Measurements from ENCODE around the gene ANGPTL3.
A peak's percentile ranks its signal among the peaks of the same experiment; 100 is the strongest.
"Not testable (repeated sequence)": the region's sequence is repeated elsewhere in the genome, so short reads cannot be mapped to it uniquely, and the experiment has no call there.

Gene ANGPTL3, protein sequence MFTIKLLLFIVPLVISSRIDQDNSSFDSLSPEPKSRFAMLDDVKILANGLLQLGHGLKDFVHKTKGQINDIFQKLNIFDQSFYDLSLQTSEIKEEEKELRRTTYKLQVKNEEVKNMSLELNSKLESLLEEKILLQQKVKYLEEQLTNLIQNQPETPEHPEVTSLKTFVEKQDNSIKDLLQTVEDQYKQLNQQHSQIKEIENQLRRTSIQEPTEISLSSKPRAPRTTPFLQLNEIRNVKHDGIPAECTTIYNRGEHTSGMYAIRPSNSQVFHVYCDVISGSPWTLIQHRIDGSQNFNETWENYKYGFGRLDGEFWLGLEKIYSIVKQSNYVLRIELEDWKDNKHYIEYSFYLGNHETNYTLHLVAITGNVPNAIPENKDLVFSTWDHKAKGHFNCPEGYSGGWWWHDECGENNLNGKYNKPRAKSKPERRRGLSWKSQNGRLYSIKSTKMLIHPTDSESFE

GRCh38 chr1:62597281-62597680 lies at the start of gene ANGPTL3:
Gene ANGPTL3 (plus strand): TSS chr1:62597520. CDS start chr1:62597567, 47 bp downstream.
- no peak within 1 kb of the TSS for H3K27ac ChIP-seq (ENCODE audit: low read length)
- H3K27me3 ChIP-seq (ENCODE audit: control insufficient read depth, insufficient read depth, low read length) = no peaks in the 10 kb centered on the region
- no peaks in the 10 kb centered on the region for H3K36me3 ChIP-seq (ENCODE audit: control insufficient read depth, low read depth, low read length)
- no peak within 1 kb of the TSS for H3K4me3 ChIP-seq (ENCODE audit: low read length)
- no peaks in the 10 kb centered on the region for H3K4me1 ChIP-seq (ENCODE audit: control insufficient read depth, low read depth, low read length)
- H3K9me3 ChIP-seq (ENCODE audit: control insufficient read depth, low read depth, low read length) = no peaks in the 10 kb centered on the region
- H3K9ac ChIP-seq (ENCODE audit: low read length) = no peak within 1 kb of the TSS

DNA sequence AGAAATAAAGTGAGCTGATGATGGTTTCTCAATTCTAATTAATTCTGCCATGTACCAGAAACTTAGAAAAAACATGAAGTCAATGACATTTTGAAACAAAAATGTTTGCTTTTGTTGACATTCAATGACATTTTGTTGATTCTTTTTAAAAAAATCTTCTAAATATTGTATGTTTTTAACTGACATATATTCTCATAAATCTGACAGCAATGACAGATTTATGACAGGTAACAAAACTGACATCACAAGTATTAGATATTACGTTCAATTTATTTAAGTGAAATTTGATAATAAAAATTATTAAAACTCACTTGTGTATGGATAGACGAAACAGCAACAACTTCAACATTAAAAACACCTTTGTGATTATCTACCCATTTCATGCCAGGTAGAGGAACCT lies 36.0 kb upstream of the ANGPTL3 start:
- H3K9me3 ChIP-seq (ENCODE audit: control insufficient read depth, low read depth, low read length) = no peaks in the 10 kb centered on the region
- H3K27ac ChIP-seq (ENCODE audit: low read length) = no peak overlapping the region
- H3K4me3 ChIP-seq (ENCODE audit: low read length) = no peak overlapping the region
- no peaks in the 10 kb centered on the region for H3K36me3 ChIP-seq (ENCODE audit: control insufficient read depth, low read depth, low read length)
- H3K4me1 ChIP-seq (ENCODE audit: control insufficient read depth, low read depth, low read length) = no peaks in the 10 kb centered on the region
- H3K9ac ChIP-seq (ENCODE audit: low read length) = no peak overlapping the region
- H3K27me3 ChIP-seq (ENCODE audit: control insufficient read depth, insufficient read depth, low read length) = no peaks in the 10 kb centered on the region

- H3K27me3 ChIP-seq (ENCODE audit: control insufficient read depth, insufficient read depth, low read length); H3K9me3 ChIP-seq (ENCODE audit: control insufficient read depth, low read depth, low read length); H3K4me3 ChIP-seq (ENCODE audit: low read length); H3K4me1 ChIP-seq (ENCODE audit: control insufficient read depth, low read depth, low read length); H3K27ac ChIP-seq (ENCODE audit: low read length); H3K9ac ChIP-seq (ENCODE audit: low read length); H3K36me3 ChIP-seq (ENCODE audit: control insufficient read depth, low read depth, low read length): not testable (repeated sequence)
Observed at GRCh38 chr1:62567182-62567581, 30.1 kb upstream of the ANGPTL3 start.

DNA sequence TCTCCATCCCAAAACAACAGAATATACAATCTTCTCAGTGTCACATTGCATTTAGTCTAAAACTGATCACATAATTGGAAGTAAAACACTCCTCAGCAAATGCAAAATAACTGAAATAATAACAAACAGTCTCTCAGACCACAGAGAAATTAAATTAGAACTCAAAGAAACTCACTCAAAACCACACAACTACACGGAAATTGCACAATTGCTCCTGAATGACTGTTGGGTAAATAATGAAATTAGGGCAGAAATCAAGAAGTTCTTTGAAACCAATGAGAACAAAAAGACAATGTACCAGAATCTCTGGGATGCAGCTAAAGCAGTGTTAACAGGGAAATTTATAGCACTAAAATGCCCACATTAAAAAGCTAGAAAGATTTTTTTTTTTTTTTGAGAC lies 29.4 kb upstream of the ANGPTL3 start:
- H3K27ac ChIP-seq (ENCODE audit: low read length); H3K27me3 ChIP-seq (ENCODE audit: control insufficient read depth, insufficient read depth, low read length); H3K4me3 ChIP-seq (ENCODE audit: low read length); H3K36me3 ChIP-seq (ENCODE audit: control insufficient read depth, low read depth, low read length); H3K9me3 ChIP-seq (ENCODE audit: control insufficient read depth, low read depth, low read length); H3K9ac ChIP-seq (ENCODE audit: low read length); H3K4me1 ChIP-seq (ENCODE audit: control insufficient read depth, low read depth, low read length): not testable (repeated sequence)

DNA sequence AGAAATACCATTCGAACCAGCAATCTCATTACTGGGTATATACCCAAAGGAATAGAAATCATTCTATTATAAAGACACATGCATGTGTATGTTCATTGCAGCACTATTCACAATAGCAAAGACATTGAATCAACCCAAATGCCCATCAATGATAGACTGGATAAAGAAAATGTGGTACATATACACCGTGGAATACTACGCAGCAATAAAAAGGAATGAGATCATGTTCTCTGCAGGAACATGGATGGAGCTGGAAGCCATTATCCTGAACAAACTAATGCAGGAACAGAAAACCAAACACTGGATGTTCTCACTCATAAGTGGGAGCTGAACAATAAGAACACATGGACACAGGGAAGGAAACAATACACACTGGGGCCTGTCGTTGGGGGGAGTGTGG lies 25.8 kb upstream of the ANGPTL3 start:
- not testable (repeated sequence) for H3K4me1 ChIP-seq (ENCODE audit: control insufficient read depth, low read depth, low read length); H3K36me3 ChIP-seq (ENCODE audit: control insufficient read depth, low read depth, low read length); H3K27ac ChIP-seq (ENCODE audit: low read length); H3K27me3 ChIP-seq (ENCODE audit: control insufficient read depth, insufficient read depth, low read length); H3K4me3 ChIP-seq (ENCODE audit: low read length); H3K9ac ChIP-seq (ENCODE audit: low read length); H3K9me3 ChIP-seq (ENCODE audit: control insufficient read depth, low read depth, low read length)

- no peaks in the 10 kb centered on the region for H3K4me1 ChIP-seq (ENCODE audit: control insufficient read depth, low read depth, low read length)
- H3K9ac ChIP-seq (ENCODE audit: low read length) = no peak overlapping the region
- H3K9me3 ChIP-seq (ENCODE audit: control insufficient read depth, low read depth, low read length) = no peaks in the 10 kb centered on the region
- no peak overlapping the region for H3K27ac ChIP-seq (ENCODE audit: low read length)
- no peaks in the 10 kb centered on the region for H3K36me3 ChIP-seq (ENCODE audit: control insufficient read depth, low read depth, low read length)
- H3K4me3 ChIP-seq (ENCODE audit: low read length) = no peak overlapping the region
- no peaks in the 10 kb centered on the region for H3K27me3 ChIP-seq (ENCODE audit: control insufficient read depth, insufficient read depth, low read length)
Observed at GRCh38 chr1:62572476-62572875, 24.8 kb upstream of the ANGPTL3 start.

DNA sequence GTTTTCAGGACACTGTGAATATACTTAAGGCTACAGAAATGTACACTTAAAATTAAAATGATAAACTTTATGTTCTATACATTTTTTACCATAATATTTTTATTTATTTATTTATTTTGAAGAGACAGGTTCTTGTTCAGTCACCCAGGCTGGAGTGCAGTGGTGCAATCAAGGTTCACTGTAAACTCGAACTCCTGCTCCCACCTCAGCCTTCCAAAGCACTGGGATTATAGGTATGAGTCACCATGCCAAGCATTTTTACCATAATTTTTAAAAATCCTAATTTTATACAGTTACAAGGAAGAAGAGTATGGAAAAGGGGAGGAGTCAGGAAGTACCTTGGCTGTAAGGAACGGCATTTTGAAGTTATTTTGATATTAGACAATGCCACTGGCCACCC lies 23.6 kb upstream of the ANGPTL3 start:
- no peak overlapping the region for H3K9ac ChIP-seq (ENCODE audit: low read length)
- H3K4me3 ChIP-seq (ENCODE audit: low read length) = no peak overlapping the region
- H3K27me3 ChIP-seq (ENCODE audit: control insufficient read depth, insufficient read depth, low read length) = no peaks in the 10 kb centered on the region
- no peaks in the 10 kb centered on the region for H3K4me1 ChIP-seq (ENCODE audit: control insufficient read depth, low read depth, low read length)
- no peaks in the 10 kb centered on the region for H3K9me3 ChIP-seq (ENCODE audit: control insufficient read depth, low read depth, low read length)
- no peaks in the 10 kb centered on the region for H3K36me3 ChIP-seq (ENCODE audit: control insufficient read depth, low read depth, low read length)
- H3K27ac ChIP-seq (ENCODE audit: low read length) = no peak overlapping the region

DNA sequence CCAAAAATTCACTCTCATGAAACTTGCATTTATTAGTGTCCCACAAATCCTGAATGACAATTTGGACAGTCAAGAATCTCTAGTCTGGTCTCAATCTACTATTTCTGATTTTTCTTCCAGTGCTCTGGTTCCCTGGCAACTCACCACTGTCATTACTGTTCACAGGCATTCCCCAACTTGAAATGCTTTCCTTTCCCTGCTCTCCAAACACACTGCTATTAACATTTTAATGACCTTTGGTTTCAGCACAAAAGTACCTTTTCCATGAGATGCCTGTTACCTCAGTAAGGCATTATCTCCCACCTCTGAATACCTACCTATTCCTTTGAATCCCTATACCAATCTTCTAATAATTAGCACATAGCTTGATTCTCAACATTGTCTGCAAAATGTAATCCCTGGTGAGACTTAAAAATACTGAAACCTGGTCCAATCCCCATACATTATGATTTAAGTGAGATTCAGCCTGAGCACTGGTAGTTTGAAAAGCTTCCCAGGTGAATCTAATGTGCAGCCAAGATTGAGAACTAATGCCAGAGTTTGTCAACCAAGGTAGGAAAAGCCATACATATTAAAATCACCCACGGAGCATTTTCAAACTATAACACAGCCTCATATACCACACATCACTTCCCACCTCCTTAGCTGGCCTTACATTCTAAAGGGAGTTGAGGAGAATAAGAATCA lies 11.7 kb upstream of the ANGPTL3 start:
- Histone ChIP-seq H3K4me3 (ENCODE audit: low read length) (peak overlapping the region; percentile 0), H3K9ac (ENCODE audit: low read length) (no peak overlapping the region), H3K27ac (ENCODE audit: low read length) (peak overlapping the region; percentile 48), H3K9me3 (ENCODE audit: control insufficient read depth, low read depth, low read length) (no peaks in the 10 kb centered on the region), H3K27me3 (ENCODE audit: control insufficient read depth, insufficient read depth, low read length) (no peaks in the 10 kb centered on the region), H3K4me1 (ENCODE audit: control insufficient read depth, low read depth, low read length) (peaks cover 17% of the 10 kb centered on the region), H3K36me3 (ENCODE audit: control insufficient read depth, low read depth, low read length) (peaks cover 5% of the 10 kb centered on the region)

DNA sequence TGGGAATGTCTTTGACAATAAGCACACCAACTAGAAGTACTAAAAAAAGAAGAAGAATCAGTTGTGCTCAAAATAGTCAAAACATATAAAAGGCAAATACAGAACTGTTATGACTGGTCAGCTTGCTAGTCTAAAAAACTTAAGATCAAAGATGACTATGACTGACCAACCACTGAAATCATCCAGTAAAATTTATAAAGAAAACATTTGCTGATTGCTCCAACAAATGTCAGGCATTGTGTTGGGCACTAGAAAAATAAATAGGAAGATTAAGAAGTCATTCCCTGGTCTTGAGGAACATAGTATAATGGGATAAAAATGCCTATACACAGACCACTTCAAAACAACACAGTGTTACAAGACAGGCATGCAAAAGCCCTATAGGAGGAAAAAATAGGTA lies 9.3 kb upstream of the ANGPTL3 start:
- H3K9ac ChIP-seq (ENCODE audit: low read length) = no peak overlapping the region
- H3K4me1 ChIP-seq (ENCODE audit: control insufficient read depth, low read depth, low read length) = peaks cover 17% of the 10 kb centered on the region
- H3K4me3 ChIP-seq (ENCODE audit: low read length) = no peak overlapping the region
- H3K9me3 ChIP-seq (ENCODE audit: control insufficient read depth, low read depth, low read length) = no peaks in the 10 kb centered on the region
- H3K27ac ChIP-seq (ENCODE audit: low read length) = no peak overlapping the region
- H3K36me3 ChIP-seq (ENCODE audit: control insufficient read depth, low read depth, low read length) = peaks cover under 1% of the 10 kb centered on the region
- no peaks in the 10 kb centered on the region for H3K27me3 ChIP-seq (ENCODE audit: control insufficient read depth, insufficient read depth, low read length)

- Histone ChIP-seq H3K36me3 (ENCODE audit: control insufficient read depth, low read depth, low read length) (no peaks in the 10 kb centered on the region), H3K4me3 (ENCODE audit: low read length) (no peak overlapping the region)
Observed at GRCh38 chr1:62589321-62589720, 8.0 kb upstream of the ANGPTL3 start.

DNA sequence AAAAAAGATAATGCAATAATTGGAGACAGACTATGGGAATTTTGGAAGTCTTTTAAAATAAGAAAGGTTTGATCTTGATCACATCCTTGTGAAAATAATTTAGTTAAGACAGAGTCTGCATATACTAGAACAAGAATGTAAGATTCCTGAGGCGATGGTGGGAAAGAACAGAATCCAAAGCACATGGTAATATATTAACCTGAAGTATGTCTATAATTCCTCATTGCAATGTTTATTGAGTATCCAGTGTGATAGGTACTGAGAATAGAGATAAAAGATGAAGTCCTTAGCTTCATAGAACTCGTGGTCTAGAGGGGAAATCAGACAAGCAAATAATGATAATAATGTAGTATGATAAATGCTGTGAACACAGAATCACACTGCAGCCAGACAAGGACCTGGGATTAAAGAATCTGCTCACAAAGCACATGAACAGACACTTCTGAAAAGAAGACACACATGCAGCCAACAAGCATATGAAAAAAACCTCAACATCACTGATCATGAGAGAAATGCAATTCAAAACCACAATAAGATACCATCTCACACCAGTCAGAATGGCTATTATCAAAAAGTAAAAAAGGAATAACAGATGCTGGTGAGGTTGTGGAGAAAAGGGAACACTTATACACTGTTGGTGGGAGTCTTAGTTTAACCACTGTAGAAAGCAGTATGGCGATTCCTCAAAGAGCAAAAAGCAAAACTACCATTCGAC lies 6.9 kb upstream of the ANGPTL3 start:
- no peaks in the 10 kb centered on the region for H3K9me3 ChIP-seq (ENCODE audit: control insufficient read depth, low read depth, low read length)
- no peaks in the 10 kb centered on the region for H3K36me3 ChIP-seq (ENCODE audit: control insufficient read depth, low read depth, low read length)
- H3K9ac ChIP-seq (ENCODE audit: low read length) = no peak overlapping the region
- no peaks in the 10 kb centered on the region for H3K27me3 ChIP-seq (ENCODE audit: control insufficient read depth, insufficient read depth, low read length)
- H3K27ac ChIP-seq (ENCODE audit: low read length) = no peak overlapping the region
- no peak overlapping the region for H3K4me3 ChIP-seq (ENCODE audit: low read length)
- peaks cover 13% of the 10 kb centered on the region for H3K4me1 ChIP-seq (ENCODE audit: control insufficient read depth, low read depth, low read length)

More at GRCh38 chr1:62589321-62589720, 8.0 kb upstream of the ANGPTL3 start:
- no peak overlapping the region for H3K27ac ChIP-seq (ENCODE audit: low read length)
- no peaks in the 10 kb centered on the region for H3K27me3 ChIP-seq (ENCODE audit: control insufficient read depth, insufficient read depth, low read length)
- H3K4me1 ChIP-seq (ENCODE audit: control insufficient read depth, low read depth, low read length) = peaks cover 17% of the 10 kb centered on the region
- no peak overlapping the region for H3K9ac ChIP-seq (ENCODE audit: low read length)
- no peaks in the 10 kb centered on the region for H3K9me3 ChIP-seq (ENCODE audit: control insufficient read depth, low read depth, low read length)

Measured in iPS-18a (cell line).